ENCODE measurements around the gene AGBL3. TPM values are rescaled to one million over a fixed set of nuclear protein-coding genes. Genes with fewer than 3 reads are reported as not detected.

Gene AGBL3
- total RNA-seq, 1 donor from 2014 or later, result 0.91 TPM

GRCh38 chr7:135150072-135150782, 163.9 kb downstream of the AGBL3 start:
- Histone ChIP-seq H3K4me3 (ENCODE audit: insufficient read depth, low read depth, low read length) (no peak overlapping the region), H3K9me3 (ENCODE audit: insufficient read depth, low read depth, low read length) (no peaks in the 10 kb centered on the region), H4K20me1 (ENCODE audit: insufficient read depth, low read length) (no peaks in the 10 kb centered on the region), H3K4me2 (ENCODE audit: low read length) (no peak overlapping the region), H3K27me3 (ENCODE audit: insufficient read depth, low read length) (no peaks in the 10 kb centered on the region), H3K36me3 (ENCODE audit: insufficient read depth, low read length) (no peaks in the 10 kb centered on the region), H3K4me1 (ENCODE audit: insufficient read depth, low read length) (no peaks in the 10 kb centered on the region), H3K27ac (ENCODE audit: low read depth, low read length) (no peak overlapping the region), H3K79me2 (ENCODE audit: insufficient read depth, low read length) (no peaks in the 10 kb centered on the region), H2AFZ (ENCODE audit: low read depth, low read length) (no peak overlapping the region), H3K9ac (ENCODE audit: low read length) (no peak overlapping the region)
- Mint-ChIP-seq H3K4me1 (ENCODE audit: low read depth, unreplicated experiment) (peaks cover 2% of the 10 kb centered on the region), H3K27me3 (ENCODE audit: low read depth, unreplicated experiment) (no peaks in the 10 kb centered on the region), H3K27ac (ENCODE audit: unreplicated experiment) (no peak overlapping the region), H3K9me3 (ENCODE audit: unreplicated experiment) (peaks cover 9% of the 10 kb centered on the region), H3K36me3 (ENCODE audit: low read depth, unreplicated experiment) (no peaks in the 10 kb centered on the region), H3K4me3 (ENCODE audit: unreplicated experiment) (no peak overlapping the region)
- FAIRE-seq, result no peak
- DNase-seq (ENCODE audit: low read depth), result no peak
- TF ChIP-seq EZH2 (IDR thresholded peaks at IDR 0.05; ENCODE audit: insufficient read depth, low read length), result no peak
- TF ChIP-seq, protein P1, sequence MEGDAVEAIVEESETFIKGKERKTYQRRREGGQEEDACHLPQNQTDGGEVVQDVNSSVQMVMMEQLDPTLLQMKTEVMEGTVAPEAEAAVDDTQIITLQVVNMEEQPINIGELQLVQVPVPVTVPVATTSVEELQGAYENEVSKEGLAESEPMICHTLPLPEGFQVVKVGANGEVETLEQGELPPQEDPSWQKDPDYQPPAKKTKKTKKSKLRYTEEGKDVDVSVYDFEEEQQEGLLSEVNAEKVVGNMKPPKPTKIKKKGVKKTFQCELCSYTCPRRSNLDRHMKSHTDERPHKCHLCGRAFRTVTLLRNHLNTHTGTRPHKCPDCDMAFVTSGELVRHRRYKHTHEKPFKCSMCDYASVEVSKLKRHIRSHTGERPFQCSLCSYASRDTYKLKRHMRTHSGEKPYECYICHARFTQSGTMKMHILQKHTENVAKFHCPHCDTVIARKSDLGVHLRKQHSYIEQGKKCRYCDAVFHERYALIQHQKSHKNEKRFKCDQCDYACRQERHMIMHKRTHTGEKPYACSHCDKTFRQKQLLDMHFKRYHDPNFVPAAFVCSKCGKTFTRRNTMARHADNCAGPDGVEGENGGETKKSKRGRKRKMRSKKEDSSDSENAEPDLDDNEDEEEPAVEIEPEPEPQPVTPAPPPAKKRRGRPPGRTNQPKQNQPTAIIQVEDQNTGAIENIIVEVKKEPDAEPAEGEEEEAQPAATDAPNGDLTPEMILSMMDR (IDR thresholded peaks at IDR 0.05; ENCODE audit: insufficient read depth, low read depth, low read length), result no peak

DNA sequence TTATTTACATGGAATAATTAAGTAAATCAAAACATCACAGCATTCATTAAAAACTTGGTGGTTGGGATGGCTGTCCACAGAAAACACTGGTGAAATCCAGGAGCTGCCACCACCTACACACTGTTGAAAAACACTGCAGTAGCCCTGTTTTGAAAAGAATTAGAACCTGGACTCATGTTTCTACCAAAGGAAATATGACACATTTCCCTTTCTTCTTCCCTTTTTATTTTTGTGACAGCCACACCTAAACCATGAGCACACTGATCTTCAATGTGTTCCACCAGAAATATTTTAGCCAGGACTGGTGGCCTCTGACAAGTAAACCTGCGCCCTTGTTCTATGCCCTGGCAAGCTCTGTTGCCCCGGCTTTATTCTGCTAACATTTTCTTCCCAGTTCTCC, 164.8 kb downstream of the AGBL3 start:
- no peak for DNase-seq (ENCODE audit: low read depth)
- Histone ChIP-seq H3K36me3 (ENCODE audit: insufficient read depth, low read length) (no peaks in the 10 kb centered on the region), H3K4me3 (ENCODE audit: insufficient read depth, low read depth, low read length) (no peak overlapping the region), H3K4me1 (ENCODE audit: insufficient read depth, low read length) (no peaks in the 10 kb centered on the region), H2AFZ (ENCODE audit: low read depth, low read length) (no peak overlapping the region), H4K20me1 (ENCODE audit: insufficient read depth, low read length) (no peaks in the 10 kb centered on the region), H3K9me3 (ENCODE audit: insufficient read depth, low read depth, low read length) (no peaks in the 10 kb centered on the region), H3K27me3 (ENCODE audit: insufficient read depth, low read length) (no peaks in the 10 kb centered on the region), H3K4me2 (ENCODE audit: low read length) (no peak overlapping the region), H3K79me2 (ENCODE audit: insufficient read depth, low read length) (no peaks in the 10 kb centered on the region), H3K9ac (ENCODE audit: low read length) (no peak overlapping the region), H3K27ac (ENCODE audit: low read depth, low read length) (no peak overlapping the region)
- Mint-ChIP-seq H3K4me1 (ENCODE audit: low read depth, unreplicated experiment) (peaks cover 2% of the 10 kb centered on the region), H3K27ac (ENCODE audit: unreplicated experiment) (no peak overlapping the region), H3K27me3 (ENCODE audit: low read depth, unreplicated experiment) (no peaks in the 10 kb centered on the region), H3K4me3 (ENCODE audit: unreplicated experiment) (no peak overlapping the region), H3K36me3 (ENCODE audit: low read depth, unreplicated experiment) (peaks cover under 1% of the 10 kb centered on the region), H3K9me3 (ENCODE audit: unreplicated experiment) (peaks cover 15% of the 10 kb centered on the region)
- no peak for TF ChIP-seq EZH2 (IDR thresholded peaks at IDR 0.05; ENCODE audit: insufficient read depth, low read length)
- TF ChIP-seq, protein P1 (IDR thresholded peaks at IDR 0.05; ENCODE audit: insufficient read depth, low read depth, low read length), result no peak
- FAIRE-seq, result no peak

- Histone ChIP-seq H3K4me2 (ENCODE audit: low read length) (no peak overlapping the region), H3K27ac (ENCODE audit: low read depth, low read length) (no peak overlapping the region), H3K4me1 (ENCODE audit: insufficient read depth, low read length) (no peaks in the 10 kb centered on the region), H3K9ac (ENCODE audit: low read length) (no peak overlapping the region), H2AFZ (ENCODE audit: low read depth, low read length) (no peak overlapping the region), H3K9me3 (ENCODE audit: insufficient read depth, low read depth, low read length) (no peaks in the 10 kb centered on the region), H3K27me3 (ENCODE audit: insufficient read depth, low read length) (no peaks in the 10 kb centered on the region), H3K79me2 (ENCODE audit: insufficient read depth, low read length) (no peaks in the 10 kb centered on the region), H3K4me3 (ENCODE audit: insufficient read depth, low read depth, low read length) (no peak overlapping the region), H3K36me3 (ENCODE audit: insufficient read depth, low read length) (no peaks in the 10 kb centered on the region), H4K20me1 (ENCODE audit: insufficient read depth, low read length) (no peaks in the 10 kb centered on the region)
- no peak overlapping the region for H3K4me3 Mint-ChIP-seq (ENCODE audit: unreplicated experiment)
- peaks cover 2% of the 10 kb centered on the region for H3K4me1 Mint-ChIP-seq (ENCODE audit: low read depth, unreplicated experiment)
- no peak for FAIRE-seq
- TF ChIP-seq, protein P1 (IDR thresholded peaks at IDR 0.05; ENCODE audit: insufficient read depth, low read depth, low read length), result no peak
- no peak for TF ChIP-seq EZH2 (IDR thresholded peaks at IDR 0.05; ENCODE audit: insufficient read depth, low read length)
- peaks cover 4% of the 10 kb centered on the region for H3K36me3 Mint-ChIP-seq (ENCODE audit: low read depth, unreplicated experiment)
- no peak for DNase-seq (ENCODE audit: low read depth)
- H3K27ac Mint-ChIP-seq (ENCODE audit: unreplicated experiment), result no peak overlapping the region
- H3K9me3 Mint-ChIP-seq (ENCODE audit: unreplicated experiment), result peaks cover 19% of the 10 kb centered on the region
- no peaks in the 10 kb centered on the region for H3K27me3 Mint-ChIP-seq (ENCODE audit: low read depth, unreplicated experiment)
These were observed 165.2 kb downstream of the AGBL3 start for GRCh38 chr7:135151533-135151932.

Measured in astrocyte (in vitro differentiated cells and primary cell).